ENCODE results near the gene ZNF549. TPM values are rescaled to one million over a fixed set of nuclear protein-coding genes. Genes with fewer than 3 reads are reported as not detected.

ZNF549 gene
- total and polyA plus RNA-seq, 2 of the 13 experiments (the other 11 are each of a cell fraction or from before 2014, with no cell fraction given) = 2.8 to 6.4 TPM

- no peak for TF ChIP-seq HNF1B (CRISPR knock-in tag; IDR thresholded peaks at IDR 0.05)
- TF ChIP-seq ZFP62 (CRISPR knock-in tag; IDR thresholded peaks at IDR 0.05) = no peak
- no peak for TF ChIP-seq RELA (CRISPR knock-in tag; IDR thresholded peaks at IDR 0.05)
- no peak for TF ChIP-seq HOXA5 (CRISPR knock-in tag; IDR thresholded peaks at IDR 0.05)
- TF ChIP-seq ZNF703 (CRISPR knock-in tag; IDR thresholded peaks at IDR 0.05; ENCODE audit: borderline replicate concordance) = no peak
- no peak for TF ChIP-seq RAD51 (IDR thresholded peaks at IDR 0.05; ENCODE audit: borderline replicate concordance)
- no peak for TF ChIP-seq TEF (CRISPR knock-in tag; IDR thresholded peaks at IDR 0.05)
- no peak for TF ChIP-seq SMAD9 (CRISPR knock-in tag; IDR thresholded peaks at IDR 0.05)
- TF ChIP-seq ZNF614 (CRISPR knock-in tag; IDR thresholded peaks at IDR 0.05; ENCODE audit: borderline replicate concordance) = no peak
- TF ChIP-seq ZNF768 (CRISPR knock-in tag; IDR thresholded peaks at IDR 0.05) = no peak
- TF ChIP-seq ZNF850 (CRISPR knock-in tag; conservative IDR thresholded peaks at IDR 0.05) = no peak
- TF ChIP-seq XRCC5 (optimal IDR thresholded peaks at IDR 0.05; ENCODE audit: low read length) = peak; percentile 28
- TF ChIP-seq IKZF5 (CRISPR knock-in tag; IDR thresholded peaks at IDR 0.05) = no peak
- TF ChIP-seq ARNTL (CRISPR knock-in tag; IDR thresholded peaks at IDR 0.05) = no peak
- TF ChIP-seq ZNF431 (CRISPR knock-in tag; IDR thresholded peaks at IDR 0.05; ENCODE audit: borderline replicate concordance, low read depth) = no peak
- no peak for TF ChIP-seq FOXA3 (CRISPR knock-in tag; IDR thresholded peaks at IDR 0.05)
- TF ChIP-seq KLF13 (CRISPR knock-in tag; IDR thresholded peaks at IDR 0.05) = no peak
- TF ChIP-seq MXD1 (CRISPR knock-in tag; IDR thresholded peaks at IDR 0.05) = no peak
- no peak for TF ChIP-seq NFATC3 (CRISPR knock-in tag; IDR thresholded peaks at IDR 0.05)
- 0 out of 2 replicates have a peak, but pooled peaks have one; percentile 26 for TF ChIP-seq NFIB (CRISPR knock-in tag; IDR thresholded peaks at IDR 0.05; ENCODE audit: borderline replicate concordance)
- TF ChIP-seq CAMTA2 (CRISPR knock-in tag; IDR thresholded peaks at IDR 0.05; ENCODE audit: borderline replicate concordance) = no peak
- no peak for TF ChIP-seq TIGD3 (CRISPR knock-in tag; IDR thresholded peaks at IDR 0.05; ENCODE audit: borderline replicate concordance)
- TF ChIP-seq NFE2L1 (CRISPR knock-in tag; IDR thresholded peaks at IDR 0.05; ENCODE audit: borderline replicate concordance) = no peak
- no peak for TF ChIP-seq RXRB (CRISPR knock-in tag; IDR thresholded peaks at IDR 0.05; ENCODE audit: borderline replicate concordance)
Observed at GRCh38 chr19:57583521-57584416, 56.6 kb downstream of the ZNF549 start, which contains the start of gene ZIK1 (continued).

All from HepG2 (cell line).